ENCODE data around the gene SLC4A9.

SLC4A9 gene, protein sequence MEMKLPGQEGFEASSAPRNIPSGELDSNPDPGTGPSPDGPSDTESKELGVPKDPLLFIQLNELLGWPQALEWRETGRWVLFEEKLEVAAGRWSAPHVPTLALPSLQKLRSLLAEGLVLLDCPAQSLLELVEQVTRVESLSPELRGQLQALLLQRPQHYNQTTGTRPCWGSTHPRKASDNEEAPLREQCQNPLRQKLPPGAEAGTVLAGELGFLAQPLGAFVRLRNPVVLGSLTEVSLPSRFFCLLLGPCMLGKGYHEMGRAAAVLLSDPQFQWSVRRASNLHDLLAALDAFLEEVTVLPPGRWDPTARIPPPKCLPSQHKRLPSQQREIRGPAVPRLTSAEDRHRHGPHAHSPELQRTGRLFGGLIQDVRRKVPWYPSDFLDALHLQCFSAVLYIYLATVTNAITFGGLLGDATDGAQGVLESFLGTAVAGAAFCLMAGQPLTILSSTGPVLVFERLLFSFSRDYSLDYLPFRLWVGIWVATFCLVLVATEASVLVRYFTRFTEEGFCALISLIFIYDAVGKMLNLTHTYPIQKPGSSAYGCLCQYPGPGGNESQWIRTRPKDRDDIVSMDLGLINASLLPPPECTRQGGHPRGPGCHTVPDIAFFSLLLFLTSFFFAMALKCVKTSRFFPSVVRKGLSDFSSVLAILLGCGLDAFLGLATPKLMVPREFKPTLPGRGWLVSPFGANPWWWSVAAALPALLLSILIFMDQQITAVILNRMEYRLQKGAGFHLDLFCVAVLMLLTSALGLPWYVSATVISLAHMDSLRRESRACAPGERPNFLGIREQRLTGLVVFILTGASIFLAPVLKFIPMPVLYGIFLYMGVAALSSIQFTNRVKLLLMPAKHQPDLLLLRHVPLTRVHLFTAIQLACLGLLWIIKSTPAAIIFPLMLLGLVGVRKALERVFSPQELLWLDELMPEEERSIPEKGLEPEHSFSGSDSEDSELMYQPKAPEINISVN

DNA sequence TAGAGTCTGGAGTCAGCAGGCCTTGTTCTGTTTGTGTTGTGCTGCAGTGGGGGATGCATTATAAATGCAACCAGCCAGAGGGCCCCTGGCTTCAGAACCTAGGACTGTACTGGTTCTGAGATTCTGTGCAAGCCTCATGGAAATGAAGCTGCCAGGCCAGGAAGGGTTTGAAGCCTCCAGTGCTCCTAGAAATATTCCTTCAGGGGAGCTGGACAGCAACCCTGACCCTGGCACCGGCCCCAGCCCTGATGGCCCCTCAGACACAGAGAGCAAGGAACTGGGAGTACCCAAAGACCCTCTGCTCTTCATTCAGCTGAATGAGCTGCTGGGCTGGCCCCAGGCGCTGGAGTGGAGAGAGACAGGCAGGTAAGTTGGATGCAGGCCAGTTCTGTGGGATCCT lies at the start of gene SLC4A9:
Gene SLC4A9 (plus strand): TSS at position 94 of the 400 bp plus-strand sequence. CDS start 43 bp downstream, at position 137.
- DNase-seq, result no peak

DNA sequence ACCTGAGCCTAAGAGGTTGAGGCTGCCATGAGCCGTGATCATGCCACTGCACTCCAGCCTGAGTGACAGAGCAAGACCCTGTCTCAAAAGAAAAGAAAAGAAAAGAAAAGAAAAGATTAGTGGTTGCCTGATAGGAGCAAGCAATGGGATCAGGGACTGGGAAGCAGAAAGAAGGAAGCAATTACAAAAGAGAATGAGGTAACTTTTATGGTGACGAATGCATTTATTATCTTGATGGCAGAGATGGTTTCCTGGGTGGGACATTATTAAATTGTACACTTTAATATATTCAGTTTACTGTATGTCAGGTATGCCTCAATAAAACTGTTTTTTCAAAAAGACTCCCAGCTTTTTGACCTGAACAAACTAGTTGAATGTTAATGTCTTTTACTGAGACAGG lies 49.6 kb upstream of the SLC4A9 start:
- DNase-seq, result no peak

- no peak for DNase-seq
Measured at GRCh38 chr5:140311011-140311467, 49.0 kb upstream of the SLC4A9 start.

GRCh38 chr5:140312067-140312790 lies 47.8 kb upstream of the SLC4A9 start:
- no peak for DNase-seq

- DNase-seq, result no peak
Measured at GRCh38 chr5:140312791-140313189, 47.2 kb upstream of the SLC4A9 start.

- no peak for DNase-seq
Measured at GRCh38 chr5:140317859-140318258, 42.1 kb upstream of the SLC4A9 start.

GRCh38 chr5:140318792-140319191 lies 41.2 kb upstream of the SLC4A9 start:
- DNase-seq, result no peak

DNA sequence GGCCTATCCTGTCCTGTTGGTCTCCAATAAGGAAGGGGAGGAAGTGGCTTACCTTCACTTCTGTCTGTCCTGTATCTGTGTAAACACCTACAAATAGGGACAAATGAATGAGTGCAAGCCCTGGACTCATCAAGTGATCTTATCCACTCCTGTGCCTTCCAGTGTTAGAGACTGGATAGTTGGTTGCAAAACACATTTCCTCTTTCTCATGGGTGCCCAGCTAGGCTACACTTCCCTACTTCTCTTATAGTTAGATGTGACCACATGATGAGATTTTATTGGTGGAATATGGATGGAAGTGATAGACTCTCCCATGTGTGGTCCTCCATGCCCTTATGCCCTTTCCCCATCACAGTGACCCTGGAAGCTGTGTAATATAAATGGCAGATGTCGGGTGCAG lies 40.2 kb upstream of the SLC4A9 start:
- DNase-seq, result no peak

GRCh38 chr5:140321796-140322195 lies 38.2 kb upstream of the SLC4A9 start:
- DNase-seq, result no peak

- DNase-seq, result no peak
Measured at GRCh38 chr5:140322751-140323731, 37.0 kb upstream of the SLC4A9 start.

DNA sequence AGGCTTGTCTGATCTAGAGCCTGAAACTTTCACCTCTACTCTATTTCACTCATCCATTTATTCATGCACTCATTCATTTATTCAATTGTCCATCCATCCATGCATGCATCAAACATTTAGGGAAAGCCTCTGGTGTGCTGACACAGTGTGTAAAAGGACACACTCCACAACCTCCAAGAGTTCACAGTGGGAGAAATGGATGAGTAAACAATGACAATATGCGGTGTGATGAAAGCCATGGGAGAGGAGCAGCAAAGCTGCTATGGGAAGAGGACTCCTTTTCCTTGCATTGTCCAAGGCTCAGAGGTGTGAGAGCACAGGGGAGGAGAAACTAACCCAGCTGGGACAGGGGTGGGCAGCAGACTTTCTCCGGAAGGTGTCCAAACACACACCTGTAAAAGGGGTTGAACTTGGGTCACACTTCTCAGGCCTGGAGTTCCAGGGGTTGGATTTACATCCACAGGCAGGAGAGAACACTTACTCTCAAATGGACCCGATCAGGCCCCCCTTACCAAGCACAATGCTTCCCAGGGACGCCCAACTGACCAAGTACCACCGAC lies 35.9 kb upstream of the SLC4A9 start:
- no peak for DNase-seq

GRCh38 chr5:140324617-140325241 lies 35.3 kb upstream of the SLC4A9 start:
- no peak for DNase-seq

DNA sequence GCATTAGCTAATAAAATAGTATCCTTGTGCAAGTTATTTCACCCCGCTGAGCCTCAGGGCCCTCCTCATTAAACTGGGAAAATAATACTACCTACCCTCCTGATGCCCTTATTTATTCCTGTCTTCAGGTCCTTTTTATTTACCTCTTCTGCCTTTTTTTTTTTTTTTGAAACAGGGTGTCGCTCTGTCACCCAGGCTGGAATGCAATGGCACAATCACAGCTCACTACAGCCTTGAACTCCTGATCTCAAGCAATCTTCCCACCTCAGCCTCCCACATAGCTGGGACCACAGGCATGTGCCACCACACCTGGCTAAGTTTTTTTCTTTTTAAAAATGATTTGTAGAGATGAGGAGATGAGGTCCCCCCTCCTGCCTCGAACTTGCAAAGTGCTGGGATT lies 34.5 kb upstream of the SLC4A9 start:
- no peak for DNase-seq

GRCh38 chr5:140327589-140327988 lies 32.4 kb upstream of the SLC4A9 start:
- DNase-seq, result no peak

DNA sequence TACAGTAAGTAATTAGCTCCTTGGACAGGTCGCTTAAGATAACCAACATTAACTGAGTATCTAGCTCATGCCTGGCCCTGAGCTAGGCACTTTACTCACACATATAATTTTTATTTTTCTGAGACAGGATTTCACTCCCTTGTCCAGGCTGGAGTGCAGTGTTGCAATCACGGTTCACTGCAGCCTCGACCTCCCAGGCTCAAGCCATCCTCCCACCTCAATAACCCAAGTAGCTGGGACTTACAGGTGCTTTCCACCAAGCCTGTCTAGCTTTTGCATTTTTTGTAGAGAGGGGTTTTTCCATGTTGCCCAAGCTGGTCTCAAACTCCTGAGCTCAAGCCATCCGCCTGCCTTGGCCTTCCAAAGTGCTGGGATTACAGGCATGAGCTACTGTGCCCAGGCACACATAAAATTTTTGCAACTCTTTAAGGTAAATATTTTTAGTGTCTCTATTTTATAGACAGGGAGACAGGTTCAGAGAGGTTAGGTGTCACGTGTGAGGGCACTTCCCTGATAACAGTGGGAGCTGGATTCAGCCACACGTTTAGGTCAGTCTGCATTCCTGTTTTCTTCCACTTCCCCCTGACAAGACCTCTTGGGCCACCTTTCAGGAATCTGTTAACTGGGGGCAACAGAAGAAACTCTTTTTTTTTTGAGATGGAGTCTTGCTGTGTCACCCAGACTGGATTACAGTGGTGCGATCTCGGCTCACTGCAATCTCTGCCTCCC lies 31.8 kb upstream of the SLC4A9 start:
- DNase-seq, result no peak

- DNase-seq, result no peak
Measured at GRCh38 chr5:140329739-140330481, 30.1 kb upstream of the SLC4A9 start.

DNA sequence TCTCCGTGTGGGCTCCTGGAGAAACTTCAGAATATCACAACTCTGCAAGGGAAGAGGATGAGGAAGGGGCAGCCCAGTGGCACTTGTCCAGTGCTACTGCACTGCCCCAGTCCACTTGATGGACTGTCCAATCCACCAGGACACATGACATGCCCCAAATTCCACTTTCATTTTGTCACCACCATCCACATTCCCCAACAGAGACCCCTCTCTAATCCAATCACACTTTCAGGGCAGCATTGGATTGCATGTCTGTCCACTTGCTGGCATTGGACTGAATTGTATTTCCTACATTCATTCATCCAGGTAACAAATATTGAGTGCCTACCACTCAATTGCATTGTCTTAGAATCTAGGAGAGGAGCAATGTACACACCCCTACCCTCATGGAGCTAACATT lies 28.4 kb upstream of the SLC4A9 start:
- DNase-seq, result no peak

GRCh38 chr5:140336388-140336787 lies 23.6 kb upstream of the SLC4A9 start:
- no peak for DNase-seq

DNA sequence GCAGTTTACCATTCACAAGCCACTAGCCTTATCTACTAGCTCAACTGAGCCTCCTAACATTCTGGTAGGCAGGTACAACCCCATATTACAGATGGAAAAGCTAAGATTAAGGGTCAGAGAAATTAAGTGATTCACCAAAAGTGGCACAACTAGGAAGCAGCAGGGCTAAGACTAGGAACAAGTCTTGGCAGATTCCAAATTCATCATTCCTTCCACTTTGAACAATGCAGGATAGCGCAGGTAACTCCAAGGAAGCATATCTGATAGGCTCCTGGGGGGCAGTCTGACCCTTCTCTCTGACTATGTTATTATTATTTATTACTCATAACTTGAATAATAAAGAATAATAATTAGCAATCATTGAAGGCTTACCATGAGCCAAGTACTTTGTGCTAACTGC lies 22.1 kb upstream of the SLC4A9 start:
- no peak for DNase-seq

Data from activated CD4-positive, alpha-beta T cell treated with anti-CD3 and anti-CD28 coated beads for 48 hours (primary cell).